NCI-H1930 (cell line): ENCODE measurements around the gene ANAPC5.

Source experiments
- DNase-seq, 2 experiments: peaks; one replicate each; lab custom pipeline; 2025; lab: John Stamatoyannopoulos, UW

The ANAPC5 gene

GRCh38 chr12:121365416-121366062 lies 13.3 kb upstream of the ANAPC5 start:
- DNase-seq: no peak

- DNase-seq: no peak
These were observed 12.5 kb upstream of the ANAPC5 start for GRCh38 chr12:121364683-121365121.

- DNase-seq: no peak
These were observed 5.9 kb upstream of the ANAPC5 start for GRCh38 chr12:121358073-121358472.

- no peak for DNase-seq
These were observed 5.1 kb upstream of the ANAPC5 start for GRCh38 chr12:121357331-121357730.

- DNase-seq: no peak
These were observed 4.4 kb upstream of the ANAPC5 start for GRCh38 chr12:121356657-121357056.

GRCh38 chr12:121355818-121356217 lies 3.6 kb upstream of the ANAPC5 start:
- DNase-seq: no peak

- DNase-seq: no peak
These were observed 439 bp upstream of the ANAPC5 start for GRCh38 chr12:121352682-121353018.

- no peak for DNase-seq
These were observed 5.5 kb downstream of the ANAPC5 start for GRCh38 chr12:121346747-121347146.

- no peak for DNase-seq
These were observed 6.9 kb downstream of the ANAPC5 start for GRCh38 chr12:121345151-121345815.

- no peak for DNase-seq
These were observed 7.7 kb downstream of the ANAPC5 start for GRCh38 chr12:121344506-121344905.

- no peak for DNase-seq
These were observed 14.8 kb downstream of the ANAPC5 start for GRCh38 chr12:121337416-121337815.

- peak; percentile 16 to 38 for DNase-seq
These were observed 17.5 kb downstream of the ANAPC5 start for GRCh38 chr12:121334513-121335343.

GRCh38 chr12:121333747-121334146 lies 18.5 kb downstream of the ANAPC5 start:
- DNase-seq: no peak

- DNase-seq: no peak
These were observed 21.0 kb downstream of the ANAPC5 start for GRCh38 chr12:121331248-121331647.

GRCh38 chr12:121330692-121331091 lies 21.5 kb downstream of the ANAPC5 start:
- DNase-seq: no peak

- DNase-seq: no peak
These were observed 22.0 kb downstream of the ANAPC5 start for GRCh38 chr12:121330195-121330594.

- DNase-seq: no peak
These were observed 23.6 kb downstream of the ANAPC5 start for GRCh38 chr12:121328620-121329019.

GRCh38 chr12:121326996-121327674 lies 25.1 kb downstream of the ANAPC5 start:
- no peak for DNase-seq

- DNase-seq: no peak
These were observed 26.3 kb downstream of the ANAPC5 start for GRCh38 chr12:121325922-121326396.

- no peak for DNase-seq
These were observed 28.3 kb downstream of the ANAPC5 start for GRCh38 chr12:121323908-121324307.

GRCh38 chr12:121318121-121318520 lies 34.1 kb downstream of the ANAPC5 start:
- DNase-seq: no peak

- DNase-seq: no peak
These were observed 37.8 kb downstream of the ANAPC5 start for GRCh38 chr12:121314431-121314830.
